Measurements from ENCODE around the gene DCX.
"Not testable (repeated sequence)": the region's sequence is repeated elsewhere in the genome, so short reads cannot be mapped to it uniquely, and the experiment has no call there.

The DCX gene

DNA sequence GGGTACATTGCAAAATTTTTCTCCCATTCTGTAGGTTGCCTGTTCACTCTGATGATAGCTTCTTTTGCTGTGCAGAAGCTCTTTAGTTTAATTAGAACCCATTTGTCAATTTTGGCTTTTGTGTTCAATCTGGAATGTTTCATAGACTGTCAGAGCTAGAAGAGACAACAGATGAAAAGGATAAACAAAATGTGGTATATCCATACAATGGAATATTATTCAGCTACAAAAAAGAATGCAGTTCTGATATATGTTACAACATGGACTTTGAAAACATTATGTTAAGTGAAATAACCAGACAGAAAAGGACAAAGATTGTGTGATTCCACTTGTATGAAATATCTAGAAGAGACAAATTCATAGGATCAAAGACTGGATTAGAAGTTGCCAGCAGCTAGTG, 65.8 kb downstream of the DCX start:
- CTCF ChIA-PET; H3K4me1 ChIP-seq (ENCODE audit: control extremely low read depth in 1 of 4, control insufficient read depth in 4 of 4, insufficient read depth in 4 of 4, low read length in 3 of 4); H3K9me3 ChIP-seq (ENCODE audit: control extremely low read depth in 1 of 5, control insufficient read depth in 4 of 5, insufficient read depth in 2 of 5, low read depth in 1 of 5, low read length in 4 of 5); H3K4me3 ChIP-seq (ENCODE audit: control insufficient read depth in 1 of 7, extremely low read depth in 1 of 7, insufficient read depth in 4 of 7, low read depth in 2 of 7, low read length in 6 of 7); DNase-seq; POLR2A ChIA-PET; H3K27ac ChIP-seq (ENCODE audit: insufficient read depth in 1 of 2, low read depth in 1 of 2, low read length in 2 of 2, poor library complexity in 1 of 2, severe bottlenecking in 2 of 2); H3K36me3 ChIP-seq (ENCODE audit: control insufficient read depth in 4 of 4, insufficient read depth in 4 of 4, low read length in 3 of 4); H3K27me3 ChIP-seq (replicated peaks in 2 of 5; ENCODE audit: control insufficient read depth in 4 of 5, insufficient read depth in 5 of 5, low read length in 4 of 5): not testable (repeated sequence)

DNA sequence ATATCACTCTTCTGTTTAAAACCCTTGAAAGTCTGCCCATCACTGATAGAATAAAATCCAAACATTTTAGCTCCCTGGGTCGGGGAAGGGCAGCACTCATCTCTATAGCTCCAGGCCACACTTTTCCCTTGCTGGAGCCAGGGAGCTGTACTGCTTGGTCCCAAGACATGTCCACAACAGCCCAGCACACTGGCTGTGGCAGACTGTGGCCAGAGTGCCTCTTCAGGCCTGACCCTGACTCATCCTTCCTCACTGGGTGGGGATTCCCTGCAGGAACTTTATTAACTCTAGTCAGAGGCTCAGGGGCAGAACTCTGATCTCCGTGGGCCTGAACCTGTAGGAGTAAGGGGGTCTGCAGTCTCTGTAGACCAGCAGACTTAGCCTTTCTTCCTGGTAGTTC, 71.9 kb downstream of the DCX start:
- Histone ChIP-seq H3K4me3 (ENCODE audit: control insufficient read depth in 1 of 7, extremely low read depth in 1 of 7, insufficient read depth in 4 of 7, low read depth in 2 of 7, low read length in 6 of 7) (no peak overlapping the region), H3K27me3 (replicated peaks in 2 of 5; ENCODE audit: control insufficient read depth in 4 of 5, insufficient read depth in 5 of 5, low read length in 4 of 5) (no peaks in the 10 kb centered on the region), H3K4me1 (ENCODE audit: control extremely low read depth in 1 of 4, control insufficient read depth in 4 of 4, insufficient read depth in 4 of 4, low read length in 3 of 4) (no peaks in the 10 kb centered on the region), H3K27ac (ENCODE audit: insufficient read depth in 1 of 2, low read depth in 1 of 2, low read length in 2 of 2, poor library complexity in 1 of 2, severe bottlenecking in 2 of 2) (no peak overlapping the region), H3K36me3 (ENCODE audit: control insufficient read depth in 4 of 4, insufficient read depth in 4 of 4, low read length in 3 of 4) (no peaks in the 10 kb centered on the region), H3K9me3 (ENCODE audit: control extremely low read depth in 1 of 5, control insufficient read depth in 4 of 5, insufficient read depth in 2 of 5, low read depth in 1 of 5, low read length in 4 of 5) (no peaks in the 10 kb centered on the region)
- no peak for DNase-seq
- ChIA-PET CTCF (no interaction called here), POLR2A (no interaction called here)
- WGBS (ENCODE audit: insufficient coverage) = 69% methylated on average over 2 of the region's 2 CpGs

DNA sequence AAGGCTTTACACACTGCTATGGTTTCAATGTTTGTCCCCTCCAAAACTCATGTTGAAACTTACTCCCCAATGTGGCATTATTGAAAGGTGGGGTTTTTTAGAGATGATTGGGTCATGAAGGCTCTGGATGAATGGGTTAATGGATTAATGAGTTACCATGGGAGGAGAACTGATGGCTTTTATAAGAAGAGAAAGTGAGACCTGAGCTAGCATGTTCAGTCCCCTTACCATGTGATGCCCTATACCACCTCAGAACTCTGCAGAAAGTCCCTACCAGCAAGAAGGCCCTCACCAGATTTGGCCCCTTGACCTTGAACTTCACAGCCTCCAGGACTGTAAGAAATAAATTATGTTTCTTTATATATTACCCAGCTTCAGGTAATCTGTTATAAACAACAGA, 72.8 kb downstream of the DCX start:
- Histone ChIP-seq H3K27me3 (replicated peaks in 2 of 5; ENCODE audit: control insufficient read depth in 4 of 5, insufficient read depth in 5 of 5, low read length in 4 of 5) (no peaks in the 10 kb centered on the region), H3K9me3 (ENCODE audit: control extremely low read depth in 1 of 5, control insufficient read depth in 4 of 5, insufficient read depth in 2 of 5, low read depth in 1 of 5, low read length in 4 of 5) (no peaks in the 10 kb centered on the region), H3K4me3 (ENCODE audit: control insufficient read depth in 1 of 7, extremely low read depth in 1 of 7, insufficient read depth in 4 of 7, low read depth in 2 of 7, low read length in 6 of 7) (no peak overlapping the region), H3K36me3 (ENCODE audit: control insufficient read depth in 4 of 4, insufficient read depth in 4 of 4, low read length in 3 of 4) (no peaks in the 10 kb centered on the region), H3K27ac (ENCODE audit: insufficient read depth in 1 of 2, low read depth in 1 of 2, low read length in 2 of 2, poor library complexity in 1 of 2, severe bottlenecking in 2 of 2) (no peak overlapping the region), H3K4me1 (ENCODE audit: control extremely low read depth in 1 of 4, control insufficient read depth in 4 of 4, insufficient read depth in 4 of 4, low read length in 3 of 4) (no peaks in the 10 kb centered on the region)
- DNase-seq = no peak
- ChIA-PET CTCF (no interaction called here), POLR2A (no interaction called here)

DNA sequence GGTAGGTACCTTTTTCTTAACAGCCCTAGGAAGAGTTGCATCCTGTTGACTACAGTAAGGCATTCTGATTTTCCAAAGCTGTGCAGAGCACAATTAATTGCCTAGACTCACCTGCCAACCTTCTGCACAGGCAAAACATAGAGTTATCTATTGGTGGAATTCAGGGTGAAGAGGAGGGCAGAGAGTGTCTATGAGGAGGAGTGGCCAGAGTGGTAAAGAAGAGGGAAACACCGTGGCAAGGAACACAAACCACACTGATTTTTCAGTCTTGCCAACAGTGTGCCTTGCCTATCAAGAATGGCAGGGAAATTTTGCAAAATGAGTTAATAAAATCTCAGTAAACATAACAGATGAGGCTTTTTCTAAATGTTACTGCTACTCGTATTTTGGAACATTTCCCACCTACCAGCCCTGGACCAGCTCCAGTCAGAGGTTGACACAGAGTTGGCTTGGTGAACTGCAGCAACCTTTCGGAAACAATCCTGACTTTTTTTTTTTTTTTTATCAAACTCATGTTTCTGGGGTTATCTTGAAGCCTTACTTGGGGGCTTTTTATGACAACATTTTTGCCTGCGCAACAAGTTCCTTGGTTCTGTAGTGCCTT, 73.8 kb downstream of the DCX start:
- ChIA-PET POLR2A (no interaction called here), CTCF (no interaction called here)
- Histone ChIP-seq H3K27ac (ENCODE audit: insufficient read depth in 1 of 2, low read depth in 1 of 2, low read length in 2 of 2, poor library complexity in 1 of 2, severe bottlenecking in 2 of 2) (no peak overlapping the region), H3K4me1 (ENCODE audit: control extremely low read depth in 1 of 4, control insufficient read depth in 4 of 4, insufficient read depth in 4 of 4, low read length in 3 of 4) (no peaks in the 10 kb centered on the region), H3K27me3 (replicated peaks in 2 of 5; ENCODE audit: control insufficient read depth in 4 of 5, insufficient read depth in 5 of 5, low read length in 4 of 5) (no peaks in the 10 kb centered on the region), H3K36me3 (ENCODE audit: control insufficient read depth in 4 of 4, insufficient read depth in 4 of 4, low read length in 3 of 4) (no peaks in the 10 kb centered on the region), H3K9me3 (ENCODE audit: control extremely low read depth in 1 of 5, control insufficient read depth in 4 of 5, insufficient read depth in 2 of 5, low read depth in 1 of 5, low read length in 4 of 5) (no peaks in the 10 kb centered on the region), H3K4me3 (ENCODE audit: control insufficient read depth in 1 of 7, extremely low read depth in 1 of 7, insufficient read depth in 4 of 7, low read depth in 2 of 7, low read length in 6 of 7) (no peak overlapping the region)
- DNase-seq = no peak
- 72% methylated on average over 2 of the region's 4 CpGs for WGBS (ENCODE audit: insufficient coverage)

DNA sequence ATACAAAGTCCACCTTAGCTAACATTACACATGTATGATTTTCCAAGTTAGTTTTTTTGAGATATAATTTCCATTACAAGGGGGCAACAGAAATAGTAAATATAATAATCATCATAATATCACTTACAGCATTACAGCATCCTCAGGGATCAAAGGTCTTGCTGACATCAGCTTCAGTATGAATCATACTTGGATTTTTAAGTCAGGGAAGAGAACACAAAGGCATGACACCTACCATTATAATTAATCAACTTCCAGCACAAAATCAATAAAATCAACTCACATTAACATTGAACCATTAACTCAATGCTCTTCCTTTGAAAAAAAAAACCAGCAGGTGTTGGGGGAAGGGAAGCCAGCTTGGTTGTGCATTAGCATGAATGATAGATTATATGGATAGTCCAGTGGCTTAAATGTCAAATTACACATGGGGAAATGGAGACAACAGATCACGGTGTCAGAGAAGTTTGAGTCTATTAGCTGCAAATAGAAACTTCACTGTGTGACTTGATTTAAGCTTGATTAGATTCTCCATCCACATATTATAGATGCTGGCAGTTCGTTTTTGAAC, 74.8 kb downstream of the DCX start:
- Histone ChIP-seq H3K36me3 (ENCODE audit: control insufficient read depth in 4 of 4, insufficient read depth in 4 of 4, low read length in 3 of 4) (no peaks in the 10 kb centered on the region), H3K9me3 (ENCODE audit: control extremely low read depth in 1 of 5, control insufficient read depth in 4 of 5, insufficient read depth in 2 of 5, low read depth in 1 of 5, low read length in 4 of 5) (no peaks in the 10 kb centered on the region), H3K27ac (ENCODE audit: insufficient read depth in 1 of 2, low read depth in 1 of 2, low read length in 2 of 2, poor library complexity in 1 of 2, severe bottlenecking in 2 of 2) (no peak overlapping the region), H3K27me3 (replicated peaks in 2 of 5; ENCODE audit: control insufficient read depth in 4 of 5, insufficient read depth in 5 of 5, low read length in 4 of 5) (peaks cover 0 to 2% (median 0%) of the 10 kb centered on the region in 5 experiments), H3K4me1 (ENCODE audit: control extremely low read depth in 1 of 4, control insufficient read depth in 4 of 4, insufficient read depth in 4 of 4, low read length in 3 of 4) (no peaks in the 10 kb centered on the region), H3K4me3 (ENCODE audit: control insufficient read depth in 1 of 7, extremely low read depth in 1 of 7, insufficient read depth in 4 of 7, low read depth in 2 of 7, low read length in 6 of 7) (no peak overlapping the region)
- 50% methylated on average over 1 of the region's 2 CpGs for WGBS (ENCODE audit: insufficient coverage)
- POLR2A ChIA-PET = no interaction called here
- DNase-seq = no peak
- CTCF ChIA-PET = no interaction called here

DNA sequence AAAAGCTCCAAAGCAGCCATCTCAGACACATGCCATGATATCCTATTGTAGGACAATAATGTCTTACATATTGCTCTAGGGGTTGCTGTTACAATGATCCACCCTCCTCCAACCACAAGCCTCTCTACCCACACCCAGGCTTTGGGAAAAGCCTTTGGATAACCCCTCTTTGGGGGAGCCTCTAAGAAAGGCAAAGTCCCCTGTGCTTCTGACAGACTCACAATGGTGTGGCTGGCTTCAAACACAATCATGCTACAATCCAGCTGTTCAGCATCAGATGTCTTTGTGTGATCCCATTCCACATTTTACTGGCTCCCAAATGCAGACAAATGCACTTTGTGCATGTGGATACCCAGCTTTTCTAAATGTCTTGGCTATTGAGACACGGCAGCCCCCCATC, 75.9 kb downstream of the DCX start:
- Histone ChIP-seq H3K36me3 (ENCODE audit: control insufficient read depth in 4 of 4, insufficient read depth in 4 of 4, low read length in 3 of 4) (no peaks in the 10 kb centered on the region), H3K27me3 (replicated peaks in 2 of 5; ENCODE audit: control insufficient read depth in 4 of 5, insufficient read depth in 5 of 5, low read length in 4 of 5) (peaks cover 0 to 2% (median 0%) of the 10 kb centered on the region in 5 experiments), H3K9me3 (ENCODE audit: control extremely low read depth in 1 of 5, control insufficient read depth in 4 of 5, insufficient read depth in 2 of 5, low read depth in 1 of 5, low read length in 4 of 5) (no peaks in the 10 kb centered on the region), H3K4me1 (ENCODE audit: control extremely low read depth in 1 of 4, control insufficient read depth in 4 of 4, insufficient read depth in 4 of 4, low read length in 3 of 4) (no peaks in the 10 kb centered on the region), H3K27ac (ENCODE audit: insufficient read depth in 1 of 2, low read depth in 1 of 2, low read length in 2 of 2, poor library complexity in 1 of 2, severe bottlenecking in 2 of 2) (no peak overlapping the region), H3K4me3 (ENCODE audit: control insufficient read depth in 1 of 7, extremely low read depth in 1 of 7, insufficient read depth in 4 of 7, low read depth in 2 of 7, low read length in 6 of 7) (no peak overlapping the region)
- ChIA-PET POLR2A (no interaction called here), CTCF (no interaction called here)
- no peak for DNase-seq
- 100% methylated on average over 1 of the region's 1 CpG for WGBS (ENCODE audit: insufficient coverage)

DNA sequence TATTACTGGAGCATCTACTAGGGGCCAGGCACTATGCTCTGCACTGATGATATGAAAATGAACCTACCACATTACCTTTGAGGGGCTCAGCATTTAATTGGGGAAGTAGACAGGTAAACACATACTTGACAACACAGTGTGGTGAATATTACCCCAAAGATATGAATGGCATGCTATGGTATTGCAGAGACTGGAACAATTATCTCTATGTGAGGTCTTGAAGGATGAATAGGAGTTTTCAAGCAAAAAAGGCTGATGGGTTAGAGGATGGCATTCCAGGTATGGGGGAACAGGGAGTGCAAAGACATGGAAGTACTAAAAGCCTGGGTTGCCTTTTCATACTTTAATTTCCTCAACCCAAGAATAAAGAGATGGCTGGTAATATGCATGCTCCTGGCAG, 82.6 kb downstream of the DCX start:
- Histone ChIP-seq H3K4me1 (ENCODE audit: control extremely low read depth in 1 of 4, control insufficient read depth in 4 of 4, insufficient read depth in 4 of 4, low read length in 3 of 4) (no peaks in the 10 kb centered on the region), H3K9me3 (ENCODE audit: control extremely low read depth in 1 of 5, control insufficient read depth in 4 of 5, insufficient read depth in 2 of 5, low read depth in 1 of 5, low read length in 4 of 5) (no peaks in the 10 kb centered on the region), H3K36me3 (ENCODE audit: control insufficient read depth in 4 of 4, insufficient read depth in 4 of 4, low read length in 3 of 4) (no peaks in the 10 kb centered on the region), H3K27ac (ENCODE audit: insufficient read depth in 1 of 2, low read depth in 1 of 2, low read length in 2 of 2, poor library complexity in 1 of 2, severe bottlenecking in 2 of 2) (no peak overlapping the region), H3K4me3 (ENCODE audit: control insufficient read depth in 1 of 7, extremely low read depth in 1 of 7, insufficient read depth in 4 of 7, low read depth in 2 of 7, low read length in 6 of 7) (no peak overlapping the region), H3K27me3 (replicated peaks in 2 of 5; ENCODE audit: control insufficient read depth in 4 of 5, insufficient read depth in 5 of 5, low read length in 4 of 5) (peaks cover 0 to 5% (median 0%) of the 10 kb centered on the region in 5 experiments)
- DNase-seq = no peak
- CTCF ChIA-PET = no interaction called here
- POLR2A ChIA-PET = no interaction called here

Measured in common myeloid progenitor, CD34-positive (primary cell).